Rectal smooth muscle tissue (tissue), 1 donor: ENCODE results near the gene ANTXRL.

Source experiments
- H3K27ac ChIP-seq: one replicate; pipeline ENCODE4 v1.7.0; 2013; ENCODE audit warnings: low read depth, low read length, inconsistent platforms
- H3K27me3 ChIP-seq: one replicate; pipeline ENCODE4 v1.7.0; 2013; ENCODE audit warnings: low read length; ENCODE audit not compliant: control insufficient read depth, insufficient read depth
- H3K36me3 ChIP-seq: one replicate; pipeline ENCODE4 v1.7.0; 2013; ENCODE audit warnings: low read length; ENCODE audit not compliant: control insufficient read depth, insufficient read depth
- H3K4me1 ChIP-seq: one replicate; pipeline ENCODE4 v1.7.0; 2013; ENCODE audit warnings: low read length; ENCODE audit not compliant: control insufficient read depth, insufficient read depth
- H3K4me3 ChIP-seq: one replicate; pipeline ENCODE4 v1.7.0; 2013; ENCODE audit warnings: low read length
- H3K9ac ChIP-seq: one replicate; pipeline ENCODE4 v1.7.0; 2013; ENCODE audit warnings: low read length

The ANTXRL gene

DNA sequence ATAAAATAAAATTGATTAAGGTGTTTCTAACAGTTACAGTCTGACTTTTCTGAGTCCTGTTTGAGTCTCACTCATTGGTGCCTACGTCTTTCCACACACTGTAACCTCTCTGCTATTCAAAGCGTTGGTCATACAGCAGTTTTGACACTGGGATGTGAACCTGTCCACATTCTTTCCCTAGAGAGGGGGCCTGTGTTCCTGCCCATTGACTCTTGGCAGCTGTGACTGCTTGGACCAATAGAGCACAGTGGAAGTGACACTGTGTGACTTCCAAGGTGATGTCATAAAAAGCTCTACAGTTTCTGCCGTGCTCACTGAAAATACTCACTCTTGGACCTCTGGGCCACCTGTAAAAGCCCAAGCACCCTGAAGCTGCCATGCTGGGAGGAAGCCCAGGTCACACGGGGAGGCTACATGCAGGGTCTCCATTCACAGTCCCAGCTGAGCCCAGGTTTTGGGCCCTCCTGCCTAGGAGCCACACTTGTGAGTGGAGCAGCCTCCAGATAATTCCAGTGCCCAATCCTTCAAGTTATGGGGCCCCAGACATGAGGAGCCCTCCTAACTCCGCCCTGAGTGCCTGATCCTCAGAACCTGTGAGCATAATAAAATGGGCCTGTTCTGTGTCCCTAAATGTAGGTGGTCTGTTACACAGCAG lies 704 bp upstream of the ANTXRL start:
- Histone ChIP-seq H3K27ac (no peak overlapping the region), H3K36me3 (no peaks in the 10 kb centered on the region), H3K4me1 (no peaks in the 10 kb centered on the region), H3K9ac (no peak overlapping the region), H3K4me3 (no peak overlapping the region), H3K27me3 (no peaks in the 10 kb centered on the region)

DNA sequence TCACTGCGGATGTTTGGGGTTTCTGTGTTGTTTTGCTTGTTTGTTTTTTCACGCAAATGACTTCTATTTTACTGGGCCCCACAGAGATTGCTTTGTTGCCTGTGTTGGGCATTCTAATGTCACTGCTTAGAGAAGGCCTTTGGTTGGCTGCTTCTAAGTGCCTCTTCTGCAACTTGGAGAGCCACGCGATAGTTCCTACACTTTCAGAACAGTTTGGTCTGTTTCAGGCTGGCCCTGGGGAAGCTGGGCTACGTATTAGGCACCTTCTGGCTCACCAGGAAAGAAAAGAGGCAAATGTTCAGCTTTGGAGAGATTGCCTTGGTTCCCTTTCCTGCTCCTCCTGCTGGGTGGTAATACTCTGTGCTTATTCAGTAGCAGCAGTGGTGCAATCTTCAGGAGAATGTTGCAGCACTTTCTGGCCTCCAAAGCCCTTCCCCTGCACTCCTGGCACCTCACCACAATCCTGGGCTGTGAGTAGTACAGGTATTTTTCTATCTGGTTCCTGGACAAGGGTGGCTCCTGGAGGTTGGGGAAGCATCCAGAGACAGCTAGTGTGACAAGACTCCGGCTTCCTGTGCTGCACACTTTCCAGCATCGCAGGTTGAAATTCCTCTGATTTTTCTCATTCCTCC lies 1.2 kb downstream of the ANTXRL start:
- no peak overlapping the region for H3K27ac ChIP-seq
- H3K4me1 ChIP-seq: no peaks in the 10 kb centered on the region
- no peak overlapping the region for H3K4me3 ChIP-seq
- no peak overlapping the region for H3K9ac ChIP-seq
- H3K27me3 ChIP-seq: no peaks in the 10 kb centered on the region
- no peaks in the 10 kb centered on the region for H3K36me3 ChIP-seq

DNA sequence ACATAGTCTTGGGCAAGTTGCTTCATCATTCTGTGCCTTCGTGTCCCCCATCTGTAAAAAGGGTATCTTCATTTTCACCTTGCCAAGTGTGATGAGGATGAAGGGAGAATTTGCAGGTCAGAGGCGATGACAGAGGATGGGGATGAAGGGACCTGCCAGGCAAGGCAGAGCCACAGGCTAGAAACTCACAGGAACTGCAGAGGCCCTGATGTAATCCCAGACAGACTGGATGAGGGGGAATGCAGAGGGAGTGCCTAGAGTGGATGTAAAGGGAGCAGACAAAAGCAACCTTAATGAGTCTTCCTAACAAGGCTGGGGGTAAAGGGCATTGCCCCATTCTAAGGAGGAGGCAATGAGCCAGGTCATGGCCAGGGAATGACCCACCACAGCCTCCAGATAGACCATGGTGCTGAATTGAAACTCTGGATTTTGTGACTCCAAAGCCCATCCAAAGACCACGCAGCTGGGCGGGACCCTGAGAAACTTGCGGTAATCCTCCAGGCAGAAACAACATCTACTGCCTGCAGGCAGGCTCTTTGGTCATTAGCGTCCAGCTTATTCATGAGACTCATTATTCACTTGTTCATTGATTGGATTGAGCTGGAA lies 1.9 kb downstream of the ANTXRL start:
- no peaks in the 10 kb centered on the region for H3K36me3 ChIP-seq
- no peak overlapping the region for H3K27ac ChIP-seq
- H3K4me1 ChIP-seq: no peaks in the 10 kb centered on the region
- H3K9ac ChIP-seq: no peak overlapping the region
- no peak overlapping the region for H3K4me3 ChIP-seq
- no peaks in the 10 kb centered on the region for H3K27me3 ChIP-seq

GRCh38 chr10:46289209-46289810 lies 2.5 kb downstream of the ANTXRL start:
- Histone ChIP-seq H3K9ac (no peak overlapping the region), H3K27me3 (no peaks in the 10 kb centered on the region), H3K4me3 (no peak overlapping the region), H3K36me3 (no peaks in the 10 kb centered on the region), H3K27ac (no peak overlapping the region), H3K4me1 (no peaks in the 10 kb centered on the region)

GRCh38 chr10:46290101-46290886 lies 3.5 kb downstream of the ANTXRL start:
- H3K9ac ChIP-seq: no peak overlapping the region
- H3K4me1 ChIP-seq: no peaks in the 10 kb centered on the region
- H3K4me3 ChIP-seq: no peak overlapping the region
- H3K27me3 ChIP-seq: no peaks in the 10 kb centered on the region
- no peak overlapping the region for H3K27ac ChIP-seq
- no peaks in the 10 kb centered on the region for H3K36me3 ChIP-seq

DNA sequence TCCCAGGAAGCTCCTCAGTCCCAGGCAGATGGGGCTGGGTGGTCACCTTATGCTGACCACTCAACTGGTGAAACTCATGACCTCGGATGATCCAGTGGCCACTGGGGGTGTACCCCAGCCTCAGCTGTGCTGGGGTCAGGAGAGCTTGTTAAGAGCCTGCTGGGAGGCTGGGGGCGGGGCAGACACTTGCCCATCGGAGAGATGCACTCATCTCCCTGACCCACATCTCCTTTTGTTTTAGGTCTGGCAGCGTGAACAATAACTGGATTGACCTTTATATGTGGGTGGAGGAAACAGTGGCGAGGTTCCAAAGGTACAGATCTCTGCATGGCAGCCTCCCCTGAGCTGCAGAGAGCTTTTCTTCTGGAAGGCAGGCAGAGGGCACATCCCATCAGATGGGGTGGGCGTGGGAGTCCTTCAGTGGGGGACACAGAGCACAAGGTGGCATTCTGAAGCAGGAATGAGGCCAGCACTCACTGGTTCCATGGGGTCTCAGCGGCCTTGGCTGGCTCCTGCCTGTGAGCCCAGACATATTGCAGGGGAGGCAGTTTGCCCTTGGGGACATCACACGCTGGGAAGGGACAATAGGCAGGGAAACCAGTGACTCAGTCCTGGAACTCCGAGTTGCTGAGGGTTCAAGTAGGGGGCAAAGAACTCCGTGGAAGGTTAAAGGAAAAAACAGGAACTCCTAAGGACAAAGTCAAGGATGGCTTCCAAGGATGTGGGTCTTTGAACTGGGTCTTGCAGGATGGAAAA lies 5.2 kb downstream of the ANTXRL start:
- H3K4me1 ChIP-seq: no peaks in the 10 kb centered on the region
- H3K27ac ChIP-seq: no peak overlapping the region
- no peak overlapping the region for H3K4me3 ChIP-seq

GRCh38 chr10:46292573-46293023 lies 5.8 kb downstream of the ANTXRL start:
- Histone ChIP-seq H3K27me3 (no peaks in the 10 kb centered on the region), H3K36me3 (no peaks in the 10 kb centered on the region), H3K27ac (no peak overlapping the region), H3K4me1 (no peaks in the 10 kb centered on the region), H3K9ac (no peak overlapping the region), H3K4me3 (no peak overlapping the region)

More for the DNA sequence above, 5.2 kb downstream of the ANTXRL start:
- H3K27me3 ChIP-seq: no peaks in the 10 kb centered on the region
- H3K9ac ChIP-seq: no peak overlapping the region
- no peaks in the 10 kb centered on the region for H3K36me3 ChIP-seq

DNA sequence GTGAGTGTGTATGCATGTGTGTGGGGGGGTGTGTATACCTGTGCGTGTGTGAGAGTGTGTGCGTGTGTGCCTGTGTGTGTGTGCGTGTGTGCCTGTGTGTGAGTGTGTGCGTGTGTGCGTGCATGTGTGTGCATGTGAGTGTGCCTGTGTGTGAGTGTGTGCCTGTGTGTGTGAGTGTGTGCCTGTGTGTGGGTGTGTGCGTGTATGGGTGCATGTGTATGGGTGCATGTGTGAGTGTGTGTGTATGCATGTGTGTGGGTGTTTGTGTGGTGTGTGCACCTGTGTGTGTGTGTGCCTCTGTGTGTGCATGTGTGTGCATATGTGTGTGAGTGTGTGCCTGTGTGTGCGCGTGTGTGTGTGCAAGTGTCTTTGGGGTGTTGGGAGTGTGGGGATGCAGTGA lies 6.4 kb downstream of the ANTXRL start:
- Histone ChIP-seq H3K9ac (no peak overlapping the region), H3K27me3 (no peaks in the 10 kb centered on the region), H3K4me1 (no peaks in the 10 kb centered on the region), H3K36me3 (no peaks in the 10 kb centered on the region), H3K27ac (no peak overlapping the region), H3K4me3 (no peak overlapping the region)

DNA sequence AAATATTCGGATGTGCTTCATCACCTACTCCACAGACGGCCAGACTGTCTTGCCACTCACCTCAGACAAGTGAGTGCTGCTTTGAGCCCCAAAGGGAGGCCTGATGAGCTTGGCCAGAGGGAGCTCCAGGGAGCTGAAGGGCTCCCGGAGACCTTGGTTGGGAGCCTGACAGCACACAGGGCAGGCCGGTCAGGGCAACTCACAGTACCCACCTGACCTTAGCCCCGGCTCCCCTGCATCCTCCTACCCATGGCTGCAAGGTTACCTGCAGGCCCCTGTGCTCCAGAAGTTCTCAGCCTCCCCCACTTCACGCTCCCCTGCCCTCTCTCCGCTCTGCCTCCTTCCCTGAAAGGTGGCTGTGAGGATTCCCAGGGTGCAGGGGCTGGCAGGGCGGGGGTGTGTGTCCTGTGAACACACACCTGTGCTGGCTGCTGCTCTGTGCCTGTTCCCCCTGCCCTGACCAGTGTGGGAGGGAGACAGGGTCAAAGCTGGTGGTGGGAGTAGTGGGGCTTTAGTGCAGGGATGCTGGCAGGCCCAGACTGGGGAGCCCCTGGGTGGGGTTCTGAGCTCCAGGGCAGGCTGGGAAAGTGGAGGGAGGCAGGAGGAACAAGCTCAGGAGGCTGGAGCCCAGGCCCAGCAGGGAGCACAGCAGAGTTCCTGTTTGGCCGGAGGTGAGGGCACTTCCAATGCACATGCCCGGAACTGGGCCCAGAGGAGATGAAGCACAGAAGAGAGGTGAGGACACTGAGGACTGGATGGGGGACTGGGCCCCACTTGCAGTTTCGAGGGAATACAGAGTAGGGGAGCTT lies 7.2 kb downstream of the ANTXRL start:
- Histone ChIP-seq H3K27me3 (no peaks in the 10 kb centered on the region), H3K27ac (no peak overlapping the region), H3K36me3 (no peaks in the 10 kb centered on the region), H3K4me1 (no peaks in the 10 kb centered on the region), H3K4me3 (no peak overlapping the region), H3K9ac (no peak overlapping the region)

- no peak overlapping the region for H3K9ac ChIP-seq
- H3K27me3 ChIP-seq: no peaks in the 10 kb centered on the region
- H3K4me3 ChIP-seq: no peak overlapping the region
- no peak overlapping the region for H3K27ac ChIP-seq
- no peaks in the 10 kb centered on the region for H3K4me1 ChIP-seq
- H3K36me3 ChIP-seq: no peaks in the 10 kb centered on the region
Observed at GRCh38 chr10:46294641-46295220, 7.9 kb downstream of the ANTXRL start.
